GM12891 (cell line): ENCODE results near the gene PRKG2. TPM values are rescaled to one million over a fixed set of nuclear protein-coding genes. Genes with fewer than 3 reads are reported as not detected.

Experiments used
- DNase-seq: peaks from one replicate; pipeline ENCODE4 v3.0.0; 2011; ENCODE audit warnings: low spot score; ENCODE audit not compliant: insufficient read length
- FAIRE-seq: peaks from 2 replicates; lab custom pipeline; 2011; peaks lifted over from hg19 to GRCh38; lab: Jason Lieb, UNC
- PAX5 ChIP-seq: IDR thresholded peaks from 2 replicates; pipeline ENCODE4 v1.6.1; 2011; ENCODE audit warnings: low read length, moderate library complexity, mild to moderate bottlenecking; ENCODE audit not compliant: insufficient read depth, severe bottlenecking
- POLR2A ChIP-seq: IDR thresholded peaks from 2 replicates; pipeline ENCODE4 v1.6.1; 2011; ENCODE audit warnings: low read depth, low read length, control low read depth
- POLR2AphosphoS5 ChIP-seq: IDR thresholded peaks from 2 replicates; pipeline ENCODE4 v1.6.1; 2011; ENCODE audit warnings: low read depth, low read length, control low read depth
- POU2F2 ChIP-seq: IDR thresholded peaks from 2 replicates; pipeline ENCODE4 v1.6.1; 2011; ENCODE audit warnings: low read depth, mild to moderate bottlenecking, control low read depth, low read length, moderate library complexity
- SPI1 ChIP-seq: IDR thresholded peaks from 2 replicates; pipeline ENCODE4 v1.6.1; 2011; ENCODE audit warnings: low read depth, low read length, control low read depth
- TAF1 ChIP-seq: IDR thresholded peaks from 2 replicates; pipeline ENCODE4 v1.6.1; 2011; ENCODE audit warnings: low read depth, low read length, control low read depth
- polyA plus RNA-seq: library from polyadenylated mRNA; unstranded; fragments of >200 nt; gene quantifications from one replicate; pipeline ENCODE4 v1.2.1, GENCODE V29; 2012; ENCODE audit warnings: low read depth, missing spikeins, inconsistent platforms; ENCODE audit not compliant: missing spikeins

The PRKG2 gene, protein sequence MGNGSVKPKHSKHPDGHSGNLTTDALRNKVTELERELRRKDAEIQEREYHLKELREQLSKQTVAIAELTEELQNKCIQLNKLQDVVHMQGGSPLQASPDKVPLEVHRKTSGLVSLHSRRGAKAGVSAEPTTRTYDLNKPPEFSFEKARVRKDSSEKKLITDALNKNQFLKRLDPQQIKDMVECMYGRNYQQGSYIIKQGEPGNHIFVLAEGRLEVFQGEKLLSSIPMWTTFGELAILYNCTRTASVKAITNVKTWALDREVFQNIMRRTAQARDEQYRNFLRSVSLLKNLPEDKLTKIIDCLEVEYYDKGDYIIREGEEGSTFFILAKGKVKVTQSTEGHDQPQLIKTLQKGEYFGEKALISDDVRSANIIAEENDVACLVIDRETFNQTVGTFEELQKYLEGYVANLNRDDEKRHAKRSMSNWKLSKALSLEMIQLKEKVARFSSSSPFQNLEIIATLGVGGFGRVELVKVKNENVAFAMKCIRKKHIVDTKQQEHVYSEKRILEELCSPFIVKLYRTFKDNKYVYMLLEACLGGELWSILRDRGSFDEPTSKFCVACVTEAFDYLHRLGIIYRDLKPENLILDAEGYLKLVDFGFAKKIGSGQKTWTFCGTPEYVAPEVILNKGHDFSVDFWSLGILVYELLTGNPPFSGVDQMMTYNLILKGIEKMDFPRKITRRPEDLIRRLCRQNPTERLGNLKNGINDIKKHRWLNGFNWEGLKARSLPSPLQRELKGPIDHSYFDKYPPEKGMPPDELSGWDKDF
- 0.22 TPM for polyA plus RNA-seq

DNA sequence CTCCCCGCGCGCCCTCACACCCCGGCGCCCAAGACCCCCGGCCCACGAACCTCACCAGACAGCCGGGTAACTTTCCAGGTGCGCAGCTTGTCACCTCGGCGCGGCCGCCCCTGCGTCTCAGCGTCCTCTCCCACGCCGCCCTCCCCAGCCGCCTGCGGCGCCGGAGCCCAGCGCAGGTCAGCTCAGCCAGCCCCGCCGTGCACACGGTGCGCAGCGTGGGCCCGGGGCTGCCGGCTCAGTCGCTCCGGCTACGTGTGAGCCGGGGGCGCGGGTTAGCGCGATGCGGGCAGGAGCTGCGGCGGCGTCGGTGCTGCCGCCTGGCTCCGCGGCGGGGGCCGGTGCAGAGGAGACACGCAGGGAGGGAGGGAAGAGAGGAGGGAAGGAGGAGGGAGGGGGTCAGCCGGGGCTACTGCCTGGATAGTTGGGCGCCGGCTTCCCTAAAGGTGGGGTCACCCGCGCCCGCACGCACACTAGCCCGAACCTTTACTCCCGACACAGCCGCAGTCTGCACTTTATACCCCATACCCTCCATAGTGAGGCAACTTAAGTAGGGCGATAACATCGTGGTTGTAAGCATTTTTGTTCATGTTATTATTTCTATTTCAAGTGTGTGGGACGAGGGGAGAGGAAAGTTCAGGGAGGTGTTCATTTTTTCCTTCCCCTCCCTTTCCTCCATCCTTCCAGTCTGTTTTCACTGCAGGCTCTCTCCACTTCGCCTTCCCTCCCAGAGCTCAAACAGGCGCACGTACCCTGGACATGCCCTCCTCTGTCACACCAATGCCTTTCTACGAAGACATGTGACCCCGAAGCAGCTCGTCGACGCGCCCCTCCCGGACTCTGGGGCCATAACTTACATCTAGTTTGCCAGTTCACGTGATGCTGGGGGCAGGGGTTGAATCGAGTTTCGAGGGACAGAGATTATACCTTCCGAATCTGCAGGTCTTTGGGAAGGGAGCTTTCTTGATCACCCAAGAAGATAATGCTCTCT, at the start of gene PRKG2:
Gene PRKG2 (minus strand): TSS at position 342 of the 988 bp plus-strand sequence. CDS start 10,175 bp downstream, outside the sequence.
- FAIRE-seq (no peak), DNase-seq (no peak)
- TF ChIP-seq PAX5 (no peak), POLR2A (no peak)

DNA sequence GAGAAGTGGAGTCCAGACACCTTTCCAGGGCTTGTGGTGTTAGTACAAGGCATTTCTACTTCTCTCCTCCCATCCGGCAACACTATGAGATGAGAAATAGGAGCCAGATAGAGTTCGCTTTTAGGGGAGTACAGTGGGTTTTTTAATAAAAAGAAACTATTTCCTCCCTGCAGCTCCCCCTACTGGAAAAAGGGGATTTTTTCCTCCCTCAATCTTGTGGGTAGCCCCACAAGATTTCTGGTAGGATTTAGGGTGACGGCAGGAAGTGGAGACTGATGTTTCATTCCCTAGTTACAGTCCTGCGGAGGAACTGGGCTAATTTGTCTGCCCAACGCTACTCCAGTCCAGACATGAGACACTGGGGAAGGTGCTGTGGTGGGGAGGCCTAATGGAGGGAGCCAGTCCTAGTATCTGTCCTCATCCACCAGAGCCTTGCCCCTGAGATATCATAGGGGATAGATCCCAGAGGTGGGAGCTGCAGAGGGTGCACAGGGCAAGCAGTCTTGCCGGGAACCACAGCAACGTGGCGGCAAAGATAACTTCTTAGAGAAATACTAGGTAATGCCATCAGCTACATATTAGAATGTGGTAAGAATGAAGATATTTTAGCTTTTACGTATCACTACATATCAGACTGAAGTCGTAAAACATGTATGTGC, 45.5 kb upstream of the PRKG2 start:
- TF ChIP-seq SPI1 = no peak
- no peak for TF ChIP-seq POLR2AphosphoS5
- TF ChIP-seq POU2F2 = no peak
- TF ChIP-seq PAX5 = no peak
- TF ChIP-seq POLR2A = no peak
- FAIRE-seq (no peak), DNase-seq (no peak)

DNA sequence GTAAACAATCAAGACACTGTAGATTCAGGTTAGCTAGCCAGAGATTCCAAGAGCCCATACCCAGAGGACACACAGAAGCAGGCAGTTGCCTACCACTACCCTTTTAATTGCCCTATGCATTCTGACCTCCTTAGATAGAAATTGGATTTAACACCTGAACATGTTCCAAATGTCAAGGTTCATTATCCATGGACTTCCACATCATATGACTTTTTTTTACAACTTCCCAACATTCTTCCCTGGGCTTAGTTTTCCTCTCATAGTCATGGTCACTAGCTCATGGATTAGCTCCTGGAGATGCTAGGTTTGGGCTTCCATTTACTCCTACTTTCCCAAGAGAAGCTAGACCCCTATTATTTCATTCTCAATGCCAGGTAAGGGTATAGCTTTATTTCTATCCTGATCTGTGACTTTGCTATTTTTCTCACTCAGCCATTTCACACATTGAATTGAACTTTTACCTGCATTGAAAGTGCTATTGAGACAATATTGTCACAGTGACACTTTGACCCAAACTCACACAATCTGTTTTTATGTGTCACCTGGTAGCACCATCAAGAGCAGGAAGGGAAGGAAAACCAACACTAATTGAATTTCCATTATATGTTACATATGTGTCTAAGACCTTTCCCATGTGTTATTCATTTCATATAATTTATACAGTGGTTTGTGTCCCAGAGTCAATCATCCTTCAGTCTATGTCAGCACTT, 44.0 kb upstream of the PRKG2 start:
- TF ChIP-seq PAX5 = no peak
- TF ChIP-seq POU2F2 = no peak
- no peak for TF ChIP-seq TAF1
- no peak for TF ChIP-seq POLR2AphosphoS5
- TF ChIP-seq POLR2A = no peak
- no peak for TF ChIP-seq SPI1
- DNase-seq (no peak), FAIRE-seq (no peak)

DNA sequence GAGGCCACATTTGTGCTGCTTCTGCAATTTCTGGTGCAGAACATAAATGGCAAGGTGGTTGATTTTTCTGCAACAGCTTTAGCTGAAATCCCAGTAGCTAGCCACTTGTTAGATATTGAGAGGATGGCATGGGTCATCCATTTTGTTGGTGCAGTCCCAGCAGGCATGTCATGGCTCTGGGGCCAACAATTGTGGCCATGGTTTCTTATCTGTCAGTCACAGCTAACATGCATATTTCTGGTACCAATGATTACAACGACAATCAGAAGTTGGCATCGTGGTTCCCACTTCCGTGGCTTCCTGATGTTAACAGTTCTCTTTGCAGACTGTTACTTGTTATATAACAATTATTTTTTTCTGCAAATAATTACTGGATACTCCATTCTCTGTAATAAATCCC, 42.8 kb upstream of the PRKG2 start:
- TF ChIP-seq POLR2AphosphoS5 (no peak), TAF1 (no peak), PAX5 (no peak), POU2F2 (no peak), POLR2A (no peak), SPI1 (no peak)
- FAIRE-seq (no peak), DNase-seq (no peak)

DNA sequence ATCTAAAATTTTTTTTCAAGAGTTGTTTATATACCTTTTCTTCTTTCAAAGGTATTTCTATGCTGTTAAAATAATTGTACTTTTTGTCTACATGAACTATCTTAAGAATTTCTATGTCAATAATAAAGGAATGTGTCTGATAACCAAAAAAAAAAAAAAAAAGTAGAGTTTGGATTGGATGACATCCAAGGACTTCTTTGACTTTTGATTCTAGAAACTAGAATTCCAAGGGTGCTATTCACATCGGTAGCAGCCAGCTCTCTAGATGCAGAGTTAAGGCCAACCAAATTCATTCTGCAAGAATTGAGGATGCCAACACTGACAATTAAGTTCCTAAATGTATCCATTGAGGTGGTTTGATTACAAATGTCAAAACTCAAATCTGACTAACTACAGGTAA, 42.0 kb upstream of the PRKG2 start:
- no peak for DNase-seq

DNA sequence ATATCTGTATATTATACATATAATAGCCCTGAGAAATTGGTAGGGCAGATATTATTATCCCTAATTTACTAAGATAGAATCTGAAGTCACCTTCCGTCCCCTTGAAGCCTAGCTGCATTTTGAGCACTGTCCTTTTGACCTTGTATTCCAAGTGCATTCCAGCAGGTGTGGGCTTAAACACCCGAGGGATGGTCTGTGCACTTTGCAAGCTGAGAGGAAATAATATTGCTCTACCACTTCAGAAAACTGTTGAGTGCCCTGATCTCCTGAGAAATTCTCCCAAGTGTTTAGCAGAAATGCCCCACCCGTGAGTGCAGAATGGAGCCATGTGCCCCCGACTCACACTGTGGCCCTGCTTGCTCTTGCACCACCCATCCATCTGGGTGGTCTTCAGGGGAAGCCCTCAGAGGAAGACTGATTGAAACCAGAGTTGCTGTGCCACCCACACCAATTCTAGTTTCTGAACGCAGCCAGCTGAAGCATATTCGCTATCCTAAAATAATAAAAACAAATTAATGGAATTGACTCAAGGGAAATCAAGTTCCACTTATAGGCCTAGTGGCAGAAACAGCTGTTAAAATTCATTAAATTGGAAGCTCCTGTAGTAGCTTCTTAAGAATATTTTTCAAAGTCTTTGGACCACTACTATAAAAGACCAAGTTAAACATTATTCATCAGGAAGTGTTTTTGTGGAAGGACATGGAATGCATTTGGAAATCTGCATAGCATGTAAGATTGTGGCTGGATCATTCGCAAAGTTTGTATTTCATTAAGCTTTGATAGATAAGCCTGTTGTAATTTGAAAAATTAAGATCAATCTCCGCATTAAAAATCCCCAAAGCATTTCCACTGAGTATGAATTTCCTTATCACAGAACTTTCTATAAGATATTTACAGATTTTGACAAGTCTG, 41.3 kb upstream of the PRKG2 start:
- TF ChIP-seq PAX5 (no peak), TAF1 (no peak), POLR2A (no peak), POLR2AphosphoS5 (no peak), SPI1 (no peak), POU2F2 (no peak)
- DNase-seq = no peak
- FAIRE-seq = no peak

More for the DNA sequence above, 42.0 kb upstream of the PRKG2 start:
- no peak for TF ChIP-seq PAX5
- TF ChIP-seq SPI1 = no peak
- TF ChIP-seq POU2F2 = no peak
- no peak for TF ChIP-seq POLR2A
- TF ChIP-seq TAF1 = no peak
- no peak for TF ChIP-seq POLR2AphosphoS5
- FAIRE-seq = no peak

DNA sequence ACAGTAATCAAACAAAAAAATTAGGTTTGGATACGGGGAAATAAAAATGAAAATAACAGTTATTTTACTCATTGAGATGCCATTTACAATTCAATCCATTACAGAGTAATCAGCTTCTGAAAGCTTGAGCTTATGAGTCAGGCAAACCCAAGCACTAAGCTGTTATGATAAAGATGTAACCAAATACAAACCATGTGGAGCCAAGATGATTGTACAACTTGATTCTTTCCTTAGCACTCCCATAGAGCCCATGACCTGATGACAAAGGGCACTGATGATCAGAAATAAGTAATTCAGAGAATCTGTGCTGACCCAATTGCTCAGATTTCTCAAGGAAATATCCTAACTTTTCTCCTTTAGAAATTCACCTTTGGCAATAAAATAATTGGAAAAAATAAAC, 40.5 kb upstream of the PRKG2 start:
- FAIRE-seq = no peak
- no peak for DNase-seq
- no peak for TF ChIP-seq SPI1
- TF ChIP-seq PAX5 = no peak
- no peak for TF ChIP-seq POLR2AphosphoS5
- no peak for TF ChIP-seq TAF1
- no peak for TF ChIP-seq POLR2A
- TF ChIP-seq POU2F2 = no peak
